IMR-90 (cell line): ENCODE results near the gene IFNA1. TPM values are rescaled to one million over a fixed set of nuclear protein-coding genes. Genes with fewer than 3 reads are reported as not detected.

Experiments used
- ATAC-seq: fragments of 200-7000 bp; cut with Tn5 transposase; 2 replicates; pipeline ENCODE4 v1.9.1; 2020; ENCODE audit warnings: low read depth, mild to moderate bottlenecking, moderate library complexity
- BruUV-seq: library from RNA; stranded (reverse); fragments of 400-500 nt; replicated peaks from 2 replicates; lab custom pipeline; 2021; lab: Mats Ljungman, UMichigan
- CTCF ChIA-PET: fragments of 300-600 bp; formaldehyde crosslinking; extraction: SDS; loops from one replicate; lab custom pipeline; 2021; ENCODE audit warnings: antibody characterized with exemption; lab: Yijun Ruan, JAX
- POLR2A ChIA-PET: fragments of 300-600 bp; sonication (Branson Sonifier 250); formaldehyde crosslinking; loops from one replicate; lab custom pipeline; 2022; ENCODE audit warnings: antibody characterized with exemption; ENCODE audit not compliant: unreplicated experiment; lab: Charles Lee
- DNase-seq: peaks from one replicate; pipeline ENCODE4 v3.0.0; 2013
- H2AFZ ChIP-seq: replicated peaks from 2 replicates; pipeline ENCODE3; 2013; ENCODE audit warnings: low read length, mild to moderate bottlenecking; ENCODE audit not compliant: poor library complexity
- H2AK5ac ChIP-seq: 2 replicates; pipeline ENCODE4 v1.6.1; 2013; ENCODE audit warnings: low read depth, low read length, inconsistent platforms
- H2AK9ac ChIP-seq: replicated peaks from 2 replicates; pipeline ENCODE3; 2013; ENCODE audit warnings: mild to moderate bottlenecking, low read depth, low read length, moderate library complexity; ENCODE audit not compliant: poor library complexity
- H2BK120ac ChIP-seq: 2 replicates; pipeline ENCODE4 v1.6.1; 2013; ENCODE audit warnings: low read depth, low read length, inconsistent platforms
- H2BK15ac ChIP-seq: 3 replicates; pipeline ENCODE4 v1.6.1; 2013; ENCODE audit warnings: low read depth, low read length, inconsistent platforms
- H2BK20ac ChIP-seq: 2 replicates; pipeline ENCODE4 v1.6.1; 2013; ENCODE audit warnings: low read depth, mild to moderate bottlenecking, inconsistent platforms, low read length, moderate library complexity
- H2BK5ac ChIP-seq: 2 replicates; pipeline ENCODE4 v1.6.1; 2013; ENCODE audit warnings: mild to moderate bottlenecking, low read depth, low read length, inconsistent platforms; ENCODE audit not compliant: poor library complexity, severe bottlenecking
- H3K14ac ChIP-seq: replicated peaks from 2 replicates; pipeline ENCODE4 v1.6.1; 2013; ENCODE audit warnings: low read depth, low read length, inconsistent platforms
- H3K18ac ChIP-seq: 2 replicates; pipeline ENCODE4 v1.6.1; 2013; ENCODE audit warnings: low read depth, low read length, control low read depth
- H3K23ac ChIP-seq: 2 replicates; pipeline ENCODE4 v1.6.1; 2013; ENCODE audit warnings: low read depth, low read length, inconsistent platforms
- H3K27ac ChIP-seq: 2 replicates; pipeline ENCODE4 v1.5.1; 2013; ENCODE audit warnings: mild to moderate bottlenecking, control low read depth, low read length; ENCODE audit not compliant: insufficient read depth
- H3K27me3 ChIP-seq: 2 replicates; pipeline ENCODE4 v1.6.1; 2013; ENCODE audit warnings: low read length; ENCODE audit not compliant: control insufficient read depth, insufficient read depth
- H3K36me3 ChIP-seq: 2 replicates; pipeline ENCODE4 v1.6.1; 2013; ENCODE audit warnings: low read length, mixed read lengths; ENCODE audit not compliant: control insufficient read depth, insufficient read depth
- H3K4ac ChIP-seq: 2 replicates; pipeline ENCODE4 v1.6.1; 2013; ENCODE audit warnings: low read depth, low read length, inconsistent platforms
- H3K4me1 ChIP-seq: 2 replicates; pipeline ENCODE4 v1.6.1; 2013; ENCODE audit warnings: low read length, mixed read lengths; ENCODE audit not compliant: control insufficient read depth, insufficient read depth
- H3K4me2 ChIP-seq: 2 replicates; pipeline ENCODE4 v1.6.1; 2013; ENCODE audit warnings: low read depth, mild to moderate bottlenecking, control low read depth, low read length, moderate library complexity
- H3K4me3 ChIP-seq: 2 replicates; pipeline ENCODE4 v1.5.1; 2013; ENCODE audit warnings: low read depth, mild to moderate bottlenecking, control low read depth, low read length, moderate library complexity; ENCODE audit not compliant: insufficient read depth
- H3K56ac ChIP-seq: 2 replicates; pipeline ENCODE4 v1.6.1; 2013; ENCODE audit warnings: low read length, inconsistent platforms; ENCODE audit not compliant: insufficient read depth; ENCODE audit errors: extremely low read depth
- H3K79me1 ChIP-seq, 2 experiments: 2 replicates each; pipeline ENCODE4 v1.6.1; 2013; ENCODE audit warnings: low read length in 2 of 2, inconsistent platforms in 1 of 2, low read depth in 1 of 2
- H3K9ac ChIP-seq: 2 replicates; pipeline ENCODE4 v1.6.1; 2013; ENCODE audit warnings: low read depth, low read length, control low read depth
- H3K9me1 ChIP-seq: 2 replicates; pipeline ENCODE4 v1.6.1; 2013; ENCODE audit warnings: low read length, inconsistent platforms; ENCODE audit not compliant: insufficient read depth
- H3K9me3 ChIP-seq: 2 replicates; pipeline ENCODE4 v1.6.1; 2013; ENCODE audit warnings: low read length; ENCODE audit not compliant: control insufficient read depth, insufficient read depth
- H4K20me1 ChIP-seq: 2 replicates; pipeline ENCODE4 v1.6.1; 2013; ENCODE audit warnings: low read length, inconsistent platforms; ENCODE audit not compliant: insufficient read depth
- H4K5ac ChIP-seq: 2 replicates; pipeline ENCODE4 v1.6.1; 2013; ENCODE audit warnings: mild to moderate bottlenecking, low read depth, low read length, control low read depth
- H4K8ac ChIP-seq, 2 experiments: 2 replicates each; pipeline ENCODE4 v1.6.1; 2013; ENCODE audit warnings: low read depth in 2 of 2, low read length in 2 of 2, control low read depth in 1 of 2, inconsistent platforms in 1 of 2
- H4K91ac ChIP-seq: 2 replicates; pipeline ENCODE4 v1.6.1; 2013; ENCODE audit warnings: low read depth, low read length, inconsistent platforms; ENCODE audit not compliant: insufficient read depth
- BHLHE40 ChIP-seq: fragments of 150-350 bp; IDR thresholded peaks from 2 replicates; pipeline ENCODE4 v1.6.1; 2016; ENCODE audit warnings: mild to moderate bottlenecking, low read depth, low read length
- CTCF ChIP-seq: conservative IDR thresholded peaks from 2 replicates; pipeline ENCODE4 v1.5.1; 2012; ENCODE audit warnings: mild to moderate bottlenecking, low read depth, low read length, improper control_type of control experiment
- MAZ ChIP-seq: IDR thresholded peaks from 2 replicates; pipeline ENCODE4 v1.6.1; 2012; ENCODE audit warnings: low read depth, mild to moderate bottlenecking, low read length, improper control_type of control experiment, moderate library complexity, borderline replicate concordance
- MXI1 ChIP-seq: IDR thresholded peaks from 2 replicates; pipeline ENCODE4 v1.6.1; 2012; ENCODE audit warnings: low read depth, mild to moderate bottlenecking, low read length, moderate library complexity, borderline replicate concordance
- POLR2A ChIP-seq: IDR thresholded peaks from 2 replicates; pipeline ENCODE4 v1.6.1; 2012; ENCODE audit warnings: mild to moderate bottlenecking, low read depth, low read length
- RAD21 ChIP-seq: IDR thresholded peaks from 2 replicates; pipeline ENCODE4 v1.6.1; 2012; ENCODE audit warnings: low read length, improper control_type of control experiment
- SMC3 ChIP-seq: fragments of 150-350 bp; IDR thresholded peaks from 2 replicates; pipeline ENCODE4 v1.6.1; 2016; ENCODE audit warnings: low read depth, mild to moderate bottlenecking, antibody characterized with exemption, low read length, moderate library complexity
- WGBS, 2 experiments: methylation state at CpG; one replicate each; pipeline versions ENCODE4 v1.1.5 to v1.1.7; 2013; ENCODE audit warnings: missing lambda C conversion rate in 2 of 2; ENCODE audit not compliant: insufficient read length in 1 of 2; ENCODE audit errors: extremely low coverage in 2 of 2; 5-methylcytosine and 5-hydroxymethylcytosine counted together
- dilution Hi-C: fragments of 300-500 bp; cut with HindIII; formaldehyde crosslinking; loops from one replicate; pipeline ENCODE4 v1.14.3; 2018; ENCODE audit warnings: low sequenced_read_pairs; ENCODE audit not compliant: unreplicated experiment
- in situ Hi-C: fragments of 300-500 bp; cut with MboI; formaldehyde crosslinking; loops from 3 replicates; pipeline ENCODE4 v1.14.3; 2019; ENCODE audit warnings: low sequenced_read_pairs, inconsistent platforms, mixed read lengths
- intact Hi-C: fragments of 100-400 bp; cut with micrococcal nuclease; formaldehyde crosslinking; loops from 2 replicates; pipeline ENCODE4 v1.10.0; 2022
- polyA plus RNA-seq, 3 experiments: library from polyadenylated mRNA; depleted of rRNA; stranded (reverse); fragments of >200 nt; gene quantifications; 2 replicates each; pipeline ENCODE4 v1.2.3, GENCODE V29; 2012; ENCODE audit warnings: low replicate concordance in 1 of 3
- total RNA-seq: library from RNA; depleted of rRNA; stranded (reverse); fragments of >200 nt; gene quantifications from 2 replicates; pipeline ENCODE4 v1.2.3, GENCODE V29; 2012

The IFNA1 gene
- total and polyA plus RNA-seq, 2 of the 4 experiments (the other 2 are of a cell fraction), result not detected

- H4K20me1 ChIP-seq, result no peaks in the 10 kb centered on the region
These were observed 48.0 kb upstream of the IFNA1 start for GRCh38 chr9:21392270-21392669.

More at GRCh38 chr9:21392270-21392669, 48.0 kb upstream of the IFNA1 start:
- Histone ChIP-seq H3K27me3 (peaks cover 36% of the 10 kb centered on the region), H2AFZ (no peak overlapping the region), H2BK20ac (no peak overlapping the region), H3K9me3 (no peaks in the 10 kb centered on the region), H3K79me1 (no peaks in the 10 kb centered on the region), H3K9me1 (no peaks in the 10 kb centered on the region; the same call in 1 of the 2 replicates), H3K56ac (no peak overlapping the region), H3K27ac (no peak overlapping the region), H2AK9ac (no peak overlapping the region), H3K36me3 (no peaks in the 10 kb centered on the region), H3K23ac (no peak overlapping the region), H2BK15ac (no peak overlapping the region), H3K4me3 (no peak overlapping the region), H4K91ac (no peak overlapping the region), H3K9ac (no peak overlapping the region), H4K8ac (no peak overlapping the region), H2BK5ac (no peak overlapping the region), H3K4ac (no peak overlapping the region), H3K18ac (no peak overlapping the region), H4K5ac (no peak overlapping the region), H3K4me2 (no peak overlapping the region), H2AK5ac (no peak overlapping the region), H3K4me1 (no peaks in the 10 kb centered on the region), H3K14ac (no peak overlapping the region), H2BK120ac (no peak overlapping the region)
- in situ Hi-C loops (no loop called here), dilution Hi-C loops (no loop called here), intact Hi-C loops (no loop called here)
- WGBS, 2 experiments, result 83% methylated on average over 1 of the region's 6 CpGs; no CpG with 5 or more reads in 1 of the 2 experiments
- DNase-seq (no peak), ATAC-seq (no peak; the same call in 1 of the 2 replicates)
- no TSS peak for BruUV-seq
- TF ChIP-seq BHLHE40 (no peak), CTCF (no peak), MAZ (no peak), SMC3 (no peak), MXI1 (no peak), RAD21 (no peak), POLR2A (no peak)
- ChIA-PET CTCF (no interaction called here), POLR2A (no interaction called here)
